PC-9 (cell line): ENCODE results near the gene CHRNA9.

Experiments
- CTCF ChIP-seq: fragments of 200-600 bp; sonication (generic); conservative IDR thresholded peaks from 2 replicates; pipeline ENCODE4 v1.6.1; 2017; ENCODE audit warnings: mixed run types, antibody characterized with exemption, mild to moderate bottlenecking, moderate library complexity
- EZH2 ChIP-seq: fragments of 200-600 bp; sonication (generic); IDR thresholded peaks from 2 replicates; pipeline ENCODE4 v1.8.0; 2017; ENCODE audit warnings: antibody characterized with exemption, low read depth

- TF ChIP-seq CTCF (no peak), EZH2 (no peak)
Measured at GRCh38 chr4:40379248-40379647, 44.1 kb downstream of the CHRNA9 start.
